Spleen (tissue), 11 donors: ENCODE measurements around the gene STPG1. TPM values are rescaled to one million over a fixed set of nuclear protein-coding genes. Genes with fewer than 3 reads are reported as not detected.

Source experiments
- DNase-seq: peaks from one replicate; pipeline ENCODE4 v3.0.0-alpha.2; 2020
- H3K27ac ChIP-seq, 8 donors: fragments of 200-600 bp; sonication (generic) in 7 of 8; 1 replicate in 4 of 8; 2 replicates in 4 of 8; pipeline versions ENCODE4 v1.5.0 to v1.8.0; 2016 to 2021; ENCODE audit warnings: inconsistent platforms in 4 of 8, mild to moderate bottlenecking in 4 of 8, moderate library complexity in 1 of 8
- H3K27me3 ChIP-seq, 7 donors: fragments of 200-600 bp; sonication (generic) in 6 of 7; replicated peaks in 1 of 7; 1 replicate in 4 of 7; 2 replicates in 3 of 7; pipeline versions ENCODE4 v1.5.0 to v1.8.0; 2016 to 2021; ENCODE audit warnings: inconsistent platforms in 3 of 7, mild to moderate bottlenecking in 1 of 7
- H3K36me3 ChIP-seq, 6 donors: fragments of 200-600 bp; sonication (generic) in 5 of 6; 1 replicate in 4 of 6; 2 replicates in 2 of 6; pipeline versions ENCODE4 v1.5.0 to v1.8.0; 2016 to 2021; ENCODE audit warnings: inconsistent platforms in 2 of 6
- H3K4me1 ChIP-seq, 6 donors: fragments of 200-600 bp; sonication (generic) in 5 of 6; 1 replicate in 3 of 6; 2 replicates in 3 of 6; pipeline versions ENCODE4 v1.5.0 to v1.8.0; 2016 to 2021; ENCODE audit warnings: inconsistent platforms in 3 of 6
- H3K4me3 ChIP-seq, 8 donors: fragments of 200-600 bp; sonication (generic) in 7 of 8; 1 replicate in 4 of 8; 2 replicates in 4 of 8; pipeline versions ENCODE4 v1.5.0 to v1.8.0; 2016 to 2021; ENCODE audit warnings: inconsistent platforms in 4 of 8, mild to moderate bottlenecking in 4 of 8, moderate library complexity in 2 of 8
- H3K9me3 ChIP-seq, 8 donors: fragments of 200-600 bp; sonication (generic) in 7 of 8; 1 replicate in 4 of 8; 2 replicates in 4 of 8; pipeline versions ENCODE4 v1.5.0 to v1.8.0; 2016 to 2021; ENCODE audit warnings: inconsistent platforms in 4 of 8
- CTCF ChIP-seq, 11 experiments: fragments of 200-600 bp in 7 of 11; fragments of 450-650 bp in 4 of 11; sonication (generic) in 4 of 11; IDR thresholded peaks in 8 of 11; conservative IDR thresholded peaks in 3 of 11; 1 replicate in 7 of 11; 2 replicates in 4 of 11; pipeline versions ENCODE4 v1.4.0 to v1.8.0; 2016 to 2021; ENCODE audit warnings: antibody characterized with exemption in 11 of 11, inconsistent platforms in 4 of 11, mild to moderate bottlenecking in 1 of 11
- POLR2A ChIP-seq, 3 donors: fragments of 450-650 bp; IDR thresholded peaks; one replicate each; pipeline ENCODE4 v1.5.1; 2017; ENCODE audit warnings: antibody characterized with exemption in 3 of 3, mild to moderate bottlenecking in 1 of 3
- POLR2AphosphoS5 ChIP-seq, 3 donors: sonication (generic); formaldehyde crosslinking; IDR thresholded peaks; one replicate each; pipeline ENCODE4 v1.5.1; 2017; ENCODE audit warnings: antibody characterized with exemption in 3 of 3
- WGBS, 5 donors: extraction: QIAGEN DNeasy Blood & Tissue Kit in 3 of 5; methylation state at CpG; one replicate each; pipeline versions ENCODE4 v1.1.5 to v1.1.7; 2013 to 2018; 5-methylcytosine and 5-hydroxymethylcytosine counted together
- intact Hi-C: fragments of 100-400 bp; cut with DNase I; formaldehyde crosslinking; loops from one replicate; pipeline ENCODE4 v1.15.0; 2023; ENCODE audit warnings: low total_unique reads
- polyA plus RNA-seq, 3 donors: library from polyadenylated mRNA; stranded (reverse); fragments of 200-250 nt; gene quantifications; one replicate each; pipeline ENCODE4 v1.2.1, GENCODE V29; 2013
- total RNA-seq, 7 donors: library from RNA; depleted of rRNA in 3 of 7; stranded (reverse); fragments of >200 nt in 3 of 7; fragmentation: NEBNext Ultra II Directional in 4 of 7; extraction: Animal tissue kit (Norgen Biotek cat#: 25700) in 4 of 7; gene quantifications; one replicate each; pipeline versions ENCODE4 v1.1.0 to v1.2.1, GENCODE V29; 2016 to 2021
- donor health status: healthy with polysubstance abuse.
- donor health status: DM: no; HTN: no; CAD: no; lungs with moderate emphysema.
- donor health status: DM: no; HTN: no; CAD: no.
- donor health status: Bipolar disorder and iron deficiency.
- donor health status: healthy.
- donor health status: DM: no; HTN: no; CAD: no.
- donor health status: DM: yes; HTN: yes; CAD: no.

STPG1 gene
- total and polyA plus RNA-seq, 10 donors = 1.5 to 5.8 (median 3.7) TPM

GRCh38 chr1:24424207-24424606 lies 10.6 kb upstream of the STPG1 start:
- Histone ChIP-seq H3K27me3 (no peaks in the 10 kb centered on the region), H3K9me3 (no peaks in the 10 kb centered on the region), H3K4me1 (peaks cover 0 to 18% (median 6%) of the 10 kb centered on the region in 6 donors), H3K36me3 (peaks cover 0 to 92% (median 35%) of the 10 kb centered on the region in 6 donors), H3K27ac (no peak overlapping the region), H3K4me3 (no peak overlapping the region)
- intact Hi-C loops = no loop called here
- DNase-seq = no peak
- no peak for TF ChIP-seq POLR2A (IDR thresholded peaks at IDR 0.05)
- TF ChIP-seq CTCF (IDR thresholded peaks at IDR 0.05 in 8 of 11, conservative IDR thresholded peaks at IDR 0.05 in 3 of 11) = no peak
- TF ChIP-seq POLR2AphosphoS5 (IDR thresholded peaks at IDR 0.05) = no peak
- WGBS, 5 donors = 77 to 88% (median 83%) methylated on average over 5 of the region's 5 CpGs

- Histone ChIP-seq H3K4me1 (peaks cover 8 to 45% (median 18%) of the 10 kb centered on the region in 6 donors), H3K27me3 (no peaks in the 10 kb centered on the region), H3K36me3 (peaks cover 0 to 74% (median 35%) of the 10 kb centered on the region in 6 donors), H3K9me3 (no peaks in the 10 kb centered on the region), H3K4me3 (no peak overlapping the region), H3K27ac (no peak overlapping the region)
- intact Hi-C loops = no loop called here
- TF ChIP-seq POLR2AphosphoS5 (IDR thresholded peaks at IDR 0.05) = no peak
- TF ChIP-seq CTCF (IDR thresholded peaks at IDR 0.05 in 8 of 11, conservative IDR thresholded peaks at IDR 0.05 in 3 of 11) = no peak
- no peak for TF ChIP-seq POLR2A (IDR thresholded peaks at IDR 0.05)
- 76 to 93% (median 88%) methylated on average over 2 of the region's 2 CpGs for WGBS, 5 donors
- DNase-seq = no peak
These were observed 7.9 kb upstream of the STPG1 start for GRCh38 chr1:24421502-24421901.

GRCh38 chr1:24420547-24420946 lies 7.0 kb upstream of the STPG1 start:
- intact Hi-C loops = no loop called here
- H3K4me3 ChIP-seq = no peak overlapping the region
- no peak for DNase-seq
- no peak overlapping the region for H3K27ac ChIP-seq
- no peaks in the 10 kb centered on the region for H3K27me3 ChIP-seq
- WGBS, 5 donors = 68 to 85% (median 73%) methylated on average over 4 of the region's 4 CpGs
- TF ChIP-seq POLR2A (IDR thresholded peaks at IDR 0.05) (no peak), POLR2AphosphoS5 (IDR thresholded peaks at IDR 0.05) (no peak), CTCF (IDR thresholded peaks at IDR 0.05 in 8 of 11, conservative IDR thresholded peaks at IDR 0.05 in 3 of 11) (no peak)
- no peaks in the 10 kb centered on the region for H3K9me3 ChIP-seq
- peaks cover 0 to 65% (median 33%) of the 10 kb centered on the region in 6 donors for H3K36me3 ChIP-seq
- H3K4me1 ChIP-seq = peaks cover 8 to 50% (median 23%) of the 10 kb centered on the region in 6 donors

- H3K4me3 ChIP-seq = no peak overlapping the region
- H3K27ac ChIP-seq = no peak overlapping the region
- peaks cover 8 to 64% (median 34%) of the 10 kb centered on the region in 6 donors for H3K4me1 ChIP-seq
- 43 to 58% (median 48%) methylated on average over 14 of the region's 14 CpGs for whole genome bisulfite sequencing, 5 donors
- intact Hi-C loops = no loop called here
- TF ChIP-seq POLR2A (IDR thresholded peaks at IDR 0.05) = no peak
- TF ChIP-seq POLR2AphosphoS5 (IDR thresholded peaks at IDR 0.05) = no peak
- no peak for TF ChIP-seq CTCF (IDR thresholded peaks at IDR 0.05 in 8 of 11, conservative IDR thresholded peaks at IDR 0.05 in 3 of 11)
- no peak for DNase-seq
- no peaks in the 10 kb centered on the region for H3K27me3 ChIP-seq
- no peaks in the 10 kb centered on the region for H3K9me3 ChIP-seq
- H3K36me3 ChIP-seq = peaks cover 0 to 50% (median 32%) of the 10 kb centered on the region in 6 donors
These were observed 5.5 kb upstream of the STPG1 start for GRCh38 chr1:24418898-24419628.
